ENCODE measurements around the gene SLC66A1.

The SLC66A1 gene

GRCh38 chr1:19305880-19306279 lies 6.2 kb upstream of the SLC66A1 start:
- no peak for DNase-seq (ENCODE audit: low read depth)

- no peak for DNase-seq (ENCODE audit: low read depth)
Measured at GRCh38 chr1:19306941-19307340, 5.2 kb upstream of the SLC66A1 start.

DNA sequence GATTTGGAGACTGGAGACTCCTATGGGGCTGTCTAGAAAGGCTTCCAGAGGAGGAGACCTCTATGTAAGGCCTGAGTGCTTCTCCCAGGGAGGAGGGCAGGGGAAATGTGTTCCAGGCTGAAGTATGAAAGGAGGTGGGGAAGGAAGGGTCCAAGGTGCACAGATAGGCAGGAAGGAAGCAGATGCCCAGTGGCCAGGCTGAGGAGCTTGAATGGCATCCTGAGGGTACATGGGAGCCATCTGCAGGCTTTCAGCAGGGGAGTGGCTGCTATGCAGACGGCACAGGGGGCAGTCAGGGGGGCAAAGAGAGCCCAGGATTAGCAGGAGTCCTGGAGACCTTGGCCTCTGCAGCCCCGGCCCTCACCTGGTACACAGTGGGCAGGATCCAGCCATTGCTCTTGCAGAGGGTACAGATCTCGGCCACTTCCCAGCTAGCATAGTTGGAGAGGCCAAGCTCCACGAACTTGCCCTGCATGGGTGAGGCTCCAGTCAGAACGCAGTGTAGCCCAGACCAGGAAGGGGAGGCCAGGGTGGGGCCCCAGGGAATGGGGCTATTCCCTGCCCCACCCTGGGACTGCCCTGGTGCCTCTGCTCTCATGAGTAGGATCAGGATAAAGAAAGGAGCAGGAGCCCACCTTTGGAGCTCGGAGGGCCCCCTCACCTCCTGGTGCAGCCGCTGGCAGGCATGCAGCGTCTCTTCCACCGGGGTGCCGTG lies 4.2 kb upstream of the SLC66A1 start:
- DNase-seq (ENCODE audit: low read depth), result no peak

DNA sequence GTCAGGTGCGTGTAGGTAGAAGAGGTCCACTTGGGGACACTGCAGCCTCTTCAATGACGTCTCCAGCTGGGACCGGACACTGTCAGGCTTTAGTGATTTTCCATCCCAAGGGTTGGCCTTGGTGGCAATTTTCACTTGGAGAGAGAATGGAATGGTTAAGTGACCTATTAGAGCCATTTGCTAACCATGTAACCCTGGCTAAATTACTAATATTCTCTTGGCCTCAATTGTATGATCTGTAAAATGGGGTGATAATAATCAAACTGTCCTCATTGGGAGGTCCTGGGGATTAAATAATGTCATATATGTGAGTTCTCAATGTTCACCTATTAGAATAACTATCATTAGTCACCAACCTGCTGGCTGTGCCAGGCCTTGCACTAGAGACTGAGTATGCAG lies 3.6 kb upstream of the SLC66A1 start:
- DNase-seq (ENCODE audit: low read depth), result no peak

- DNase-seq (ENCODE audit: low read depth), result no peak
Measured at GRCh38 chr1:19309123-19309813, 2.9 kb upstream of the SLC66A1 start.

DNA sequence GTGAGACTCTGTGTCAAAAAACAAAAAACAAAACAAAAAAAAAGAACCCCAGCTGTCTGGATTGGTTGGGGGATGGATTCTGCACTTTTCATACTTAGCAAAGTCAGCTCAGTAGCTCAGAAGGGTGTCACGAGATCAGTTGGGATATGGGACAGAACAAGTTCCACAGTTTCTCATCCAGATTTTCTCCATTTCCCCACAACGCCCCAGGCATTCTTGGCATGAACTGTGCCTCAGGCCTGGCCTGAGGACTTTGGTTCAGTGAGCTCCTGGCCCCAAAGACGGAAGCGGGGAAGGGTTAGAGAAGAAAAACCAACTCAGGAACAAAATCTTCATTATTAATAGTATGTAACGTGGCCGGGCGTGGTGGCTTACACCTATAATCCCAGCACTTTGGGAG lies 2.1 kb upstream of the SLC66A1 start:
- no peak for DNase-seq (ENCODE audit: low read depth)

- no peak for DNase-seq (ENCODE audit: low read depth)
Measured at GRCh38 chr1:19310720-19311502, 1.2 kb upstream of the SLC66A1 start.

- DNase-seq (ENCODE audit: low read depth), result no peak
Measured at GRCh38 chr1:19311503-19311930, 609 bp upstream of the SLC66A1 start.

DNA sequence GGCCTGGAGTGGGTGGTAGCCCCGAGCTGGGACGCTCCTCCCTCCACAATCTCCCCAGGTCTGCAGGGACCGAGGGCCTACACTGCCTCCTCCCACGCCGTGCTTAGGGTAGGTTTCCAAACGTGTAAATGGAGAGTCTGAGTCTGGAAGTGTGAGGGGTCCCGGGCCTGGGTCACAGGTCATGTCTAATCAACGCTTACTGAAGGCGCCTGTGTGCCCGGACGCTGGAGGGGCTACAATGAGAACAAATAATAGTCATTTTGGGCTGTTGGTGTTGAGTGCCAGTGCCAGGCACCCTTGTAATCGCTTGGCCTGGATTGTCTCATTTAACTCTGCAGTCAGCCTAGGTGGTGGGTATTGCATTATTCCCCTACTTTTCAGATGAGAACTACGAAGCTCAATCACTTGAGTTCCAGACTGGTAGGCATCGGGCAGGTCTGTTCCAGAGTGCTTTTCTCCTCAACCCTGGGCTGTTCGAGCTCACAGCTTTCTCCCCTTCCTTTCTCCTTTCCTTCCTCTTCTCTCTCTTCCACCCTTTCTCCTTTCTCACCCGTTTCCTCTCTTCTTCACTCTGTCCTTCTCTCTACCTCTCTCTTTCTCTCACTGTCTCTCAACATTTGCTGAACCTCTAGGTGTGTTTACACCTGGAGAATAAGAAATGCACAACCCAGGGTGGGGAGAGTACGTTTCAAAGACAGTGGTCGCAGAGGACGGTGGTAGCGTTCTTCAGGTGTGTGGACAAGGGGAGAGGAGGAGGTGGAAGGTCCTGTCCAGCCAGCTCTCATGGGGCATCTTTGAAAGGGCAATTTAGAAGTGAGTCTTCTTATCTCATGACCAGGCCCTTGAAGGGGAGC lies 883 bp downstream of the SLC66A1 start:
- DNase-seq (ENCODE audit: low read depth), result no peak

DNA sequence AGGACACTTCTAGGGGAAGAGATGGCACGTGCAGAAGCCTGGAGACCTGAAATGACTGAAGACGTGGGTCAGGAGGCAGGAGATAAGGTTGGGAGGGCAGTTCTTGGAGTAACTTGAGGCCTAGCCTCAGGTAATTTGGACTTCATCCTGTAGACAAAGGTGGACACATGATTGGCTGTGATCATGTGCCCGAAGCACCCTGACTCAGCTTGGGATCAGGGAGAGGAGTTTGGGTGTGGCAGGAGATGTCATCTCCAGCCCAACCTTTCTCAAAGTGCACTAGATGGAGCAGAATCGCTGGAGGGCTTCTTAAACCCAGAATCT lies 1.5 kb downstream of the SLC66A1 start:
- DNase-seq (ENCODE audit: low read depth), result no peak

- no peak for DNase-seq (ENCODE audit: low read depth)
Measured at GRCh38 chr1:19313961-19314882, 2.1 kb downstream of the SLC66A1 start.

DNA sequence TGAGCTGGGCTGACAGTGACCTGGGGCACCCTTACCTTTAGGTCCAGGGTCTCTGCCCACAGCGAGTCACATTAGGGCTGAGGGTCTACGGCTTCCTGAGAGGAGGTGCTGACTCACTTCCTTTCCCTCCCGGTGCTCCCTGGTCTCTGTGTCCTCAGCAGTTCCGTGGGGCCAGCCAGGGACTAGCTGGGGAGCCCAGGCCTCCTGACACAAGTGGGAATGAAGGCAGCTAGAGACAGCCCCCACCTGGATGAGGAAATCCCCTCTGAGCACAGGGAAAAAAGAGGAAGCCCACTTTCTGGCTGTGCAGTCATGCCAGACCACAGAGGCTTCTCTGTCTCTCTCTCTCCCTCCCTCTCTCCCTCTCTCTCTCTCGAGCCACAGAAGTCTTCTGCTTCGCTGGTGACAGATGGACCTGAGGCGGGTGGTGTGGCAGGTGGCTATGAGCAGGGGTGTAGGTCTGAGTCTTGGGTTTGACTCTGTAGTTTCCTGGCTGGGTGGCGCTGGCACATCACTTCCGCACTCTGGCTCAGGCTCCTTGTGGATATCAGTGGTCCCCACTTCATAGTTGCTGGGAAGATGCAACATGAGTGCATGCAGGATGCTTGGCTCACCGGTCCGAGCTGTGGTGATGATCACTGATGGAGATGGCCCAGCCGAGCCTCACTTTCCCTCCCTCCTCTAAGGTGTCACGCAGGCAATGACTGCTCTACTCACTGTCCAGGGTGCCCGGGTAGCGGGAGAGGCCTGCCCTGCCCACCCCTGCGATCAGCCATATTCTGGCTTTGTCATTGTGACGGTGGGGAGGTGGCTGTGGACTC lies 3.5 kb downstream of the SLC66A1 start:
- DNase-seq (ENCODE audit: low read depth), result no peak

DNA sequence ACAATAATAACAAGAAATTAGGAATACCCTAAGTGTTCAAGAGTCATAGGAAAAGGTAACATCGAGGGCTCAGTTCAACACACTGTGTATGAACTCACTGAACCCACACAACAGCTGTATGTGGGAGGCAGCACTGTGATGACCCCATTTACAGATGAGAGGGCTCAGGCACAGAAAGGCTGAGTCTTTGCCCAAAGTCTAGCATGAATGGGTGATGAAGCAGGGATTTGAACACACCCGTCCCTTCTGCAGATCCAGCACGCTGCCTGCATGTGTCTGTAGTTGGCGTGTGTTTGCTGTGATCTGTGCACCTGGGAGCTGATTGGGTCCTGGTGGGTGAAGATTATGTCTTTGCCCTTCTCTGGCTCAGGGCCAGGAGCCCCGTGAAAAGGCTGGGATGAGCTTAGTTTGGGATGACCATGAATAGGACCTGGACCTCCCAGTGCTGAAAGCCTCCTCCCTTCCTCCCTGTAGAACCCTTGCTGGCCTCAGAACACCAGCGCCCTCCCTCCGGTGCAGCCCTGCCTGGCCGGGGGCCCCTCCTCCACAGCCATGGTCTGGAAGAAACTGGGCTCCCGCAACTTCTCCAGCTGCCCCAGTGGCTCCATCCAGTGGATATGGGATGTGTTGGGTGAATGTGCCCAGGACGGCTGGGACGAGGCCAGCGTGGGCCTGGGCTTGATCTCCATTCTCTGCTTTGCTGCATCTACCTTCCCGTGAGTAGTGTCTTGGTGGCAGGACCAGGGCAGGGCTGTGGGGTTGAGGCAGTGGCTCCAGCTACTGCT lies 5.2 kb downstream of the SLC66A1 start:
- no peak for DNase-seq (ENCODE audit: low read depth)

DNA sequence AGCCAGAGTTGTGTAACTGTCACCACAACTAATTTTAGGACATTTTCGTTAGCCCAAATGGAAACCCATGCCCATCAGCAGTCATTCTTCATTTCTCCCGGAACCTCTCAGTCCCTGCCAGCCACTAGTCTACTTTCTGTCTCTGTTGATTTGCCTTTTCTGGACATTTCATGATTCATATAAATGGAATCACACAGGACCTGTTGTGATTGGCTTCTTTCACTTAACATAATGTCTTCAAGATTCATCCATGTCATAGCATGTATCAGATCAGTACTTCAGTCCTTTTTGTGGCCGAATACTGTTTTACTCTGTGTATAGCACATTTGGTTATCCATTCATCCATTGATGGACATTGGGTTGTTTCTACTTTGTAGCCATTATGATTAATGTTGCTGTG lies 7.1 kb downstream of the SLC66A1 start:
- no peak for DNase-seq (ENCODE audit: low read depth)

GRCh38 chr1:19321071-19321470 lies 8.9 kb downstream of the SLC66A1 start:
- no peak for DNase-seq (ENCODE audit: low read depth)

DNA sequence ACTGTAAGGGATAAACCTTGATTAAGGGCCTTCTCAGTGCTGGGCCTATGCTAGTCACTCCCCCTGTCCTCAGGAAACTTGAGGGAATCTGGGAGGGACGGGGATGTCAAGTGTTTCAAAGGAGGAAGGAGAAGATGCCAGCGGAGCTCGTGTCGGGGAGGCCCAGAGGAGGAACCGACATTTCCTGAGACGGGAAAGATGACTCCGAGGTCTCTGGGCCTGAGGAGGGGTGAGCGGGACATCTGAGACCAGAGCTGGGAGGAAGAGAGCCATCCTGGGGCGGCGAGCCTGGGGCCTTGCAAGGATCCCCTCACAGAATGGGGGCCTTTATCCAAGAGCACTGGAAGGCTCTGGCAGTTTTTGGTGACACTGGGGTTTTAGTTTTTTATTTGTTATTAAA lies 10.4 kb downstream of the SLC66A1 start:
- no peak for DNase-seq (ENCODE audit: low read depth)

DNA sequence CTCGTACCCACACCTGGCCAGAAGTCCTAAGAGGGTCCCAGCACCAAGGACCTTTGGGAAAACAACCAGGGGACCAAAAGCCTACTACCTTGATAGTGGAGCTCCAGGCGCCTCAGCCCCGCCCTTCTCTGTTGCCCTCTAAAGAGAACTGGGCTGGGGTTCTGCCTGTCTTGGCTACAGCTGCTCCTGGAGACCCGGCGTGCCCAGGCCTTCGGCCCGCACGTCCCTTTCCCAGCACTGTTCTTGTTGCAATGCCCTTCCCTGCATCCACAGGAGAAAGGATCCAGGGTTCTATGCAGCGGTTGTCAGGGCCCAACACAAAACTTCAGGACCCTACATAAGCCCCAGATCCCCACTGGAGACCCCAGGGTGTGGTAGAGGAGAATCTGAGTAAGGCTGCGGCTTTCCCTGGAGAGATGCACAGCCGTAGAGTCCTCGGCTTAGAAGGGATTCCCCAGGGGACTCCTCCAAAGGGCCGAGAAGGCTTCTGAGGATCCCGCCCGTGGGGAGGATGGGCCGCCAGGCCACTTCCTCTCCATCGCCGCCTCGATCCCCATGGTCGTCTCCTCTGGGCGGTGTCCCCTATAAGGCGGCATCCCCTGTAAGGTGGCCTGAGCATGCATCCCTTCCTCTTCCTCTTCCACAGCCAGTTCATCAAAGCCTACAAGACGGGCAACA lies 12.0 kb downstream of the SLC66A1 start:
- no peak for DNase-seq (ENCODE audit: low read depth)

- no peak for DNase-seq (ENCODE audit: low read depth)
Measured at GRCh38 chr1:19324665-19324990, 12.5 kb downstream of the SLC66A1 start.

- no peak for DNase-seq (ENCODE audit: low read depth)
Measured at GRCh38 chr1:19325368-19325957, 13.3 kb downstream of the SLC66A1 start.

All from stimulated activated CD4-positive, alpha-beta T cell treated with anti-CD3 and anti-CD28 coated beads, Interleukin-2, amount 100 ng/mL, for 4 hours (primary cell).